Left ventricle myocardium inferior (tissue), 1 donor: ENCODE results near the gene DOC2B. TPM values are rescaled to one million over a fixed set of nuclear protein-coding genes. Genes with fewer than 3 reads are reported as not detected.

Source experiments
- DNase-seq: peaks from one replicate; pipeline ENCODE4 v3.0.0-alpha.2; 2020
- H3K27ac ChIP-seq: fragments of 200-600 bp; replicated peaks from 2 replicates; pipeline ENCODE4 v1.8.0; 2021
- H3K27me3 ChIP-seq: fragments of 200-600 bp; 2 replicates; pipeline ENCODE4 v1.8.0; 2021; ENCODE audit warnings: low read depth
- H3K36me3 ChIP-seq: fragments of 200-600 bp; 2 replicates; pipeline ENCODE4 v1.8.0; 2021
- H3K4me1 ChIP-seq: fragments of 200-600 bp; 2 replicates; pipeline ENCODE4 v1.8.0; 2021
- H3K4me3 ChIP-seq: fragments of 200-600 bp; 2 replicates; pipeline ENCODE4 v1.8.0; 2021; ENCODE audit warnings: mild to moderate bottlenecking, moderate library complexity
- H3K9me3 ChIP-seq: fragments of 200-600 bp; replicated peaks from 2 replicates; pipeline ENCODE4 v1.8.0; 2021
- intact Hi-C: fragments of 100-400 bp; cut with micrococcal nuclease; formaldehyde crosslinking; loops from one replicate; pipeline ENCODE4 v1.11.0; 2022
- total RNA-seq: library from RNA; stranded (reverse); fragmentation: NEBNext Ultra II Directional; extraction: Animal tissue kit (Norgen Biotek cat#: 25700); gene quantifications from one replicate; pipeline ENCODE4 v1.2.1, GENCODE V29; 2021
- TF ChIP-seq, protein P1 (sequence below): fragments of 200-600 bp; IDR thresholded peaks from 2 replicates; pipeline ENCODE4 v1.8.0; 2021; ENCODE audit warnings: antibody characterized with exemption, mild to moderate bottlenecking, borderline replicate concordance
- donor health status: DM: no; HTN: yes; CAD: no; lungs with severe emphysema.

The DOC2B gene
- total RNA-seq, 1 donor from 2014 or later, result 2.7 TPM

DNA sequence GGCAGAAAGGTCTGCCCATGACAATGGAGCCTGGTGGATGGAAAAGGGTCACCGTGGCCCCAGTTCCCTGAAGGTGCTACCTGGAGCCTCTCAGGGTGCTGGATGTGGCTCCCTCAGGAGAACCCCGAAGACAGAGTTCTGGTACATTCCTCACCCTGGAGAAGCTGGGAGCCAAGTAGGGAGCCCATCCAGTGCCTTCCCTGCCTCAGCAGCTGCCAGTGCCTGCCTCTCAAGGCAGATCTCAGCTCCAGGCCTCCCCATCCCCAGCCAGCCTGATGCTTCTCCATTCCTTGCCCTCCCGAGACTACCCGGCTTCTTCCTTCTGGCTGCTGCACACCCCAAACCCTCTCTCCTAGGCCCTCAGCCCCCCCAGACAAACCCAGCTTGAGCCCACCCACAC is 23.5 kb downstream of the DOC2B start:
- Histone ChIP-seq H3K4me3 (no peak overlapping the region), H3K36me3 (peaks cover 9% of the 10 kb centered on the region), H3K4me1 (no peaks in the 10 kb centered on the region), H3K27me3 (no peaks in the 10 kb centered on the region), H3K9me3 (no peaks in the 10 kb centered on the region), H3K27ac (no peak overlapping the region)
- TF ChIP-seq, protein P1, sequence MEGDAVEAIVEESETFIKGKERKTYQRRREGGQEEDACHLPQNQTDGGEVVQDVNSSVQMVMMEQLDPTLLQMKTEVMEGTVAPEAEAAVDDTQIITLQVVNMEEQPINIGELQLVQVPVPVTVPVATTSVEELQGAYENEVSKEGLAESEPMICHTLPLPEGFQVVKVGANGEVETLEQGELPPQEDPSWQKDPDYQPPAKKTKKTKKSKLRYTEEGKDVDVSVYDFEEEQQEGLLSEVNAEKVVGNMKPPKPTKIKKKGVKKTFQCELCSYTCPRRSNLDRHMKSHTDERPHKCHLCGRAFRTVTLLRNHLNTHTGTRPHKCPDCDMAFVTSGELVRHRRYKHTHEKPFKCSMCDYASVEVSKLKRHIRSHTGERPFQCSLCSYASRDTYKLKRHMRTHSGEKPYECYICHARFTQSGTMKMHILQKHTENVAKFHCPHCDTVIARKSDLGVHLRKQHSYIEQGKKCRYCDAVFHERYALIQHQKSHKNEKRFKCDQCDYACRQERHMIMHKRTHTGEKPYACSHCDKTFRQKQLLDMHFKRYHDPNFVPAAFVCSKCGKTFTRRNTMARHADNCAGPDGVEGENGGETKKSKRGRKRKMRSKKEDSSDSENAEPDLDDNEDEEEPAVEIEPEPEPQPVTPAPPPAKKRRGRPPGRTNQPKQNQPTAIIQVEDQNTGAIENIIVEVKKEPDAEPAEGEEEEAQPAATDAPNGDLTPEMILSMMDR, result no peak
- intact Hi-C loops, result no loop called here
- DNase-seq, result no peak

DNA sequence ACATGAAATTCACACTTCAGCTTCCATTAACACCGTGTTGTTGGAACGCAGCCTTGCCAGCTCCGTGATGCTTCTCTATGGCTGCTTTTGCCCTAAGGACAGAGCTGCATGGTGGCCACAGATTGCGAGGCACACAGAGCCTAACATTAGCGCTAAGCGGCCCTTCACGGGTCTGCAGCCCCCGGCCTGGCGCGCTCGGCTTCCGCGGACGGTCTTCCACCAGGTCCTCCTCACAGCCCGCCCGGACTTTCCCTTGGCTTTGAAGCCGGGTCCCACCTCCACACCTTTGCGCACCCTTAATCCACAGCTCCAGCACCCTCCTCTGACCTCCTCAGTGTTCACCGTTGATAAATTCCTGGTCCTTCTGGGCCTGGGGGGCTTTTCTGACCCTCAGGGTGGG is 24.5 kb downstream of the DOC2B start:
- DNase-seq, result no peak
- H3K27me3 ChIP-seq, result no peaks in the 10 kb centered on the region
- intact Hi-C loops, result no loop called here
- no peak overlapping the region for H3K27ac ChIP-seq
- H3K4me3 ChIP-seq, result no peak overlapping the region
- H3K9me3 ChIP-seq, result no peaks in the 10 kb centered on the region
- H3K36me3 ChIP-seq, result peaks cover 9% of the 10 kb centered on the region
- TF ChIP-seq, protein P1, result no peak
- H3K4me1 ChIP-seq, result no peaks in the 10 kb centered on the region

DNA sequence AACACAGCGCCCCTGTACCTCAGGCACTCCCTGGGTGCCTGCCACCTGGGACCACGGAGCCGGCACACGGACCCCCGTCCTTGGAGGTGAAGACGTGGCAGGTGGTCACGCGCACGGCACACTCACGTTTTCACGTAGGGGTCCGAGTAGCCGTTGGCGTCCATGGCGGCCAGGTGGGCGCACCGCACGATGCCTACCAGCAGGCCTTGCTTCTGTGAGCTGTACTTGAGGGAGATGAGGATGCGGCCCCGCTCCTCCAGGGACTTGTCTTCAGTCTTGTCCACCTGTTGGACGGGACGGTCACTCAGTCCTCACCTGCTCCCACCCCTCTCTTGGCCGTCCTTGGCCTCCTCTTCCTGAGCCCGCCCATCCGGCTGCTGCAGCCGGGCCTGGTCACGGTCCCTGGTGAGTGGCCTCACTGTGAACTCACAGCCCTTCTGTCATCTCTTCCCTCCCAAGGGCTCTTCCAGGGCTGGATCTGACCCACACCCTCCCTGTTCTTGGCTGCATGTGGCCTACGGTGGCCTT is 25.3 kb downstream of the DOC2B start:
- intact Hi-C loops, result no loop called here
- no peak overlapping the region for H3K4me3 ChIP-seq
- no peak for DNase-seq

DNA sequence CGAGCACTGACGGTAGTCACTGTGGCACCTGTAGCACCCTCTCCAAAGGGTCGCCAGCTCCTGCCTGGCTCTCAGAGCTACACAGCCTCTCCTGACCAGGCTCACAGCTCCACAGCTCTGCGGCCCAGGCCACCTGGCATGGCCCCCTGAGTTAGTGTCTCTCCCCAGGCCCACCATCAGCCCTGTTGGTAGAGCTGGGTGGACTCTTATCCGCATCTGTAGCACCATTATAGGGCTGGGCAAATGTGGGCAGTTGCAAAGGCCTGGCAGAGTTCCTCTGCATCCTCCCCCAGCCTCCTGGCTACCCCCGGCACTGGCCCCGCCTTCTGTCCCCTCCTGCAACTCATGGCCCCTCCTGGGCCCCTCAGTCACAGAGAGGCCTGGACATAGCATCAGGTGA is 25.9 kb downstream of the DOC2B start:
- no peak overlapping the region for H3K4me3 ChIP-seq

More for the DNA sequence above, 25.3 kb downstream of the DOC2B start:
- H3K4me1 ChIP-seq, result no peaks in the 10 kb centered on the region
- H3K9me3 ChIP-seq, result no peaks in the 10 kb centered on the region
- peaks cover 9% of the 10 kb centered on the region for H3K36me3 ChIP-seq
- TF ChIP-seq, protein P1, result no peak
- no peaks in the 10 kb centered on the region for H3K27me3 ChIP-seq
- H3K27ac ChIP-seq, result no peak overlapping the region

DNA sequence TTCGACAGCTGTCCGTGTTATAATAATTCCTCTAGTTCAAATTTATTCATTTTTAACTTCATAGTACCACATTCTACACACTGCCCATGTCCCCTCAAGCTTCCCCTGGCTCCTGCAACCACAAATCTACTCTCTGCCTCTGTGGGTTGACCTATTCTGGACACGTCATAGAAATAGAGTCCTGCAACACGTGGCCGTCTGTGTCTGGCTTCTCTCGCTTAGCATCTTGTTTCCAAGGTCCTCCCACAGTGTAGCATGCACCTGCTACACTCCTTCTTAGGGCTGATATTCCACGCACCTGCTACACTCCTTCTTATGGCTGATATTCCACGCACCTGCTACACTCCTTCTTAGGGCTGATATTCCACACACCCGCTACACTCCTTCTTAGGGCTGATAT is 27.6 kb downstream of the DOC2B start:
- intact Hi-C loops, result no loop called here
- no peaks in the 10 kb centered on the region for H3K9me3 ChIP-seq
- TF ChIP-seq, protein P1, result no peak
- no peak for DNase-seq
- H3K4me3 ChIP-seq, result no peak overlapping the region
- no peak overlapping the region for H3K27ac ChIP-seq
- peaks cover 5% of the 10 kb centered on the region for H3K27me3 ChIP-seq
- no peaks in the 10 kb centered on the region for H3K4me1 ChIP-seq
- H3K36me3 ChIP-seq, result peaks cover 9% of the 10 kb centered on the region

More for the DNA sequence above, 25.9 kb downstream of the DOC2B start:
- no peak for DNase-seq
- intact Hi-C loops, result no loop called here
- H3K9me3 ChIP-seq, result no peaks in the 10 kb centered on the region
- TF ChIP-seq, protein P1, result no peak
- peaks cover 9% of the 10 kb centered on the region for H3K36me3 ChIP-seq
- no peak overlapping the region for H3K27ac ChIP-seq
- H3K4me1 ChIP-seq, result no peaks in the 10 kb centered on the region
- no peaks in the 10 kb centered on the region for H3K27me3 ChIP-seq
